WTC11 (cell line): Measurements from ENCODE around the gene ADIPOR2. TPM values are rescaled to one million over a fixed set of nuclear protein-coding genes. Genes with fewer than 3 reads are reported as not detected.
"Not testable (repeated sequence)": the region's sequence is repeated elsewhere in the genome, so short reads cannot be mapped to it uniquely, and the experiment has no call there.

ENCODE experiments used
- ATAC-seq: fragments of 200-7000 bp; cut with Tn5 transposase; 2 replicates; pipeline ENCODE4 v1.10.0; 2021; ENCODE audit warnings: mild to moderate bottlenecking, moderate library complexity
- CTCF ChIA-PET: fragments of 300-600 bp; sonication (Branson Sonifier 250); formaldehyde crosslinking; loops from one replicate; lab custom pipeline; 2021; ENCODE audit warnings: antibody characterized with exemption; lab: Charles Lee
- POLR2A ChIA-PET: fragments of 350-600 bp; sonication (Branson Sonifier 250); formaldehyde crosslinking; loops from one replicate; lab custom pipeline; 2021; ENCODE audit warnings: antibody characterized with exemption; lab: Charles Lee
- DNase-seq: peaks from one replicate; pipeline ENCODE4 v3.0.0; 2021; ENCODE audit warnings: low spot score
- H3K27ac Mint-ChIP-seq: 2 replicates; pipeline ENCODE4 v1.8.0; 2021; ENCODE audit warnings: mixed read lengths
- H3K27me3 Mint-ChIP-seq: 2 replicates; pipeline ENCODE4 v1.8.0; 2021; ENCODE audit warnings: low read depth, mild to moderate bottlenecking, moderate library complexity, mixed read lengths
- H3K36me3 Mint-ChIP-seq: 2 replicates; pipeline ENCODE4 v1.8.0; 2021; ENCODE audit warnings: mixed read lengths
- H3K4me1 Mint-ChIP-seq: 2 replicates; pipeline ENCODE4 v1.8.0; 2022; ENCODE audit warnings: mixed read lengths
- H3K4me3 Mint-ChIP-seq: 2 replicates; pipeline ENCODE4 v1.8.0; 2021; ENCODE audit warnings: mild to moderate bottlenecking, moderate library complexity, mixed read lengths
- H3K9me3 Mint-ChIP-seq: 2 replicates; pipeline ENCODE4 v1.8.0; 2021; ENCODE audit warnings: mixed read lengths
- CREB1 ChIP-seq: sonication (generic); formaldehyde crosslinking; IDR thresholded peaks from 2 replicates; pipeline ENCODE4 v1.8.0; 2023; ENCODE audit warnings: mild to moderate bottlenecking, missing genetic modification reagents
- FOXK1 ChIP-seq: sonication (generic); formaldehyde crosslinking; IDR thresholded peaks from 2 replicates; pipeline ENCODE4 v1.8.0; 2022; ENCODE audit warnings: mild to moderate bottlenecking, moderate library complexity, missing genetic modification reagents
- GABPB1 ChIP-seq: sonication (generic); formaldehyde crosslinking; IDR thresholded peaks from 2 replicates; pipeline ENCODE4 v1.8.1; 2023; ENCODE audit warnings: mild to moderate bottlenecking, missing genetic modification reagents
- NFATC4 ChIP-seq: fragments of 250-450 bp; sonication (Bioruptor Pico); IDR thresholded peaks from 2 replicates; pipeline ENCODE4 v1.9.0; 2021; ENCODE audit warnings: mild to moderate bottlenecking
- NFYB ChIP-seq: sonication (generic); formaldehyde crosslinking; conservative IDR thresholded peaks from 2 replicates; pipeline ENCODE4 v1.8.0; 2022; ENCODE audit warnings: low read depth, missing genetic modification reagents
- NR2C2 ChIP-seq: sonication (generic); formaldehyde crosslinking; IDR thresholded peaks from 2 replicates; pipeline ENCODE4 v1.8.0; 2022; ENCODE audit warnings: mild to moderate bottlenecking, missing genetic modification reagents
- NR3C1 ChIP-seq: sonication (generic); formaldehyde crosslinking; conservative IDR thresholded peaks from 2 replicates; pipeline ENCODE4 v1.8.1; 2023; ENCODE audit warnings: low read depth, mild to moderate bottlenecking, missing genetic modification reagents
- OVOL2 ChIP-seq: fragments of 250-450 bp; sonication (Bioruptor Pico); IDR thresholded peaks from 2 replicates; pipeline ENCODE4 v1.9.0; 2021; ENCODE audit warnings: mild to moderate bottlenecking, borderline replicate concordance
- TCF7 ChIP-seq: sonication (generic); formaldehyde crosslinking; IDR thresholded peaks from 2 replicates; pipeline ENCODE4 v1.8.0; 2022; ENCODE audit warnings: mild to moderate bottlenecking, low read depth, missing genetic modification reagents, moderate library complexity
- ZNF121 ChIP-seq: sonication (generic); formaldehyde crosslinking; IDR thresholded peaks from 2 replicates; pipeline ENCODE4 v1.8.0; 2023; ENCODE audit warnings: missing genetic modification reagents
- ZNF416 ChIP-seq: fragments of 250-450 bp; sonication (Bioruptor Pico); IDR thresholded peaks from 2 replicates; pipeline ENCODE4 v1.9.0; 2021; ENCODE audit warnings: mild to moderate bottlenecking, inconsistent platforms
- ZNF671 ChIP-seq: fragments of 250-450 bp; sonication (Bioruptor Pico); IDR thresholded peaks from 2 replicates; pipeline ENCODE4 v1.8.0; 2021; ENCODE audit warnings: mild to moderate bottlenecking
- total RNA-seq: library from RNA; stranded (reverse); gene quantifications from 3 replicates; pipeline ENCODE4 v1.2.3, GENCODE V29; 2021
- TF ChIP-seq, protein P1 (sequence below): sonication (generic); formaldehyde crosslinking; conservative IDR thresholded peaks from 2 replicates; pipeline ENCODE4 v1.8.1; 2022; ENCODE audit warnings: mild to moderate bottlenecking, missing genetic modification reagents
- TF ChIP-seq, protein P2 (sequence below): sonication (generic); formaldehyde crosslinking; IDR thresholded peaks from 2 replicates; pipeline ENCODE4 v1.8.0; 2022; ENCODE audit warnings: mild to moderate bottlenecking, missing genetic modification reagents
- TF ChIP-seq, protein P3 (sequence below): fragments of 250-450 bp; sonication (Bioruptor Pico); conservative IDR thresholded peaks from 2 replicates; pipeline ENCODE4 v1.9.0; 2021; ENCODE audit warnings: mild to moderate bottlenecking
- TF ChIP-seq, protein P4 (sequence below): sonication (generic); formaldehyde crosslinking; IDR thresholded peaks from 2 replicates; pipeline ENCODE4 v1.8.1; 2023; ENCODE audit warnings: mild to moderate bottlenecking, missing genetic modification reagents, moderate library complexity

The ADIPOR2 gene
- total RNA-seq, 1 experiment from 2014 or later, result 38.4 TPM

DNA sequence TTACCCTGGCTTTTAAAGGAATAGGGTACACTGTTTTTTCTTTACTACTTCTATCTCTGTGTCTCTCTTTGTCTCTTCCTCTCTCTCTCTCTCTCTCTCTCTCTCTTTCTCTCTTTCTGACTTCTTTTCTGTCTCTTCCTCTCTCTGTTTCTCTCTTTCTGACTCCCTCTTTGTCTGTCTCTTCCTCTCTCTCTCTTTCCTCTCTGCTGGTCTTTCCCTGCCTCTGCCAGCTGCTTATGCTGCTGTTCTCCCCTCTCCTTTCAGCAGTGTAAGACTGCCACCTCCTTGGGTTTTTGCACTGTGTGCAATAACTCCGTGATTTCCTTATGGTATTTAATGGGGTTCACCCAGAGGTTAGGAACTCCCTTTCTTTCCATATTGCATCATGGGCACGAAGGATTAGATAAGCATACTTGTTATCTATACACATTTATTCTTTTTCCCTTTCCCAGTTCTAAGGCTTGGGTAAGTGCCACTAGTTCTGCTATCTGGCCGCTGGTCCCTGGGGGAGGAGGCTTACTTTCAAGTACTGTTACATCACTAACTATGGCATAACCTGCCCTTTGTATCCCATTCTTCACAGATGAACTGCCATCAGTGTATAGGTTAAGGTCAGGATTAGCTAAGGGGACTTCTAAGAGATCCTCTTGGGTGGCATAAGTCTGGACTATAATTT lies 20.8 kb downstream of the ADIPOR2 start:
- CTCF ChIA-PET, result interaction anchor here (4.1 kb wide), 1 partner anchor 79 kb away, joined by 24 read pairs; no protein-coding TSS in a partner anchor
- peaks cover 36% of the 10 kb centered on the region for H3K9me3 Mint-ChIP-seq
- not testable (repeated sequence) for H3K27ac Mint-ChIP-seq

DNA sequence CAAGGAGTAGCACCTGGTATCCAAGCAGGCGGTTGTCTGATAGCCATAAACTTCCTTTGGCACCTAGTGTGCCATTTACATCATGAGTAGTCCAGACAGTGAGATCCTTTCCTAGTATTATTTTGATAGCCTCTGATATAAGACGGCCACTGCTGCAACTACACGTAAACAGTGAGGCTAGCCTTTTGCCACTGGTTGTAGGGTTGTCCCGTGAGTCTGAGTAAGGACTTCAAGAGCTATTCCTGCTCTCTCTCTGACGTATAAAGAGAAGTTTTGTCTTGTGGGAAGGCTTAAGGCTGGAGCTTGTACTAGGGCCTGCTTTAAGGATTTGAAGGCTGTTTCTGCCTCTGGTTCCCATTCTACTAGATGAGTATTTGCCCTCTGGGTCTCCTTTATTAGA lies 21.4 kb downstream of the ADIPOR2 start:
- DNase-seq, ATAC-seq, POLR2A ChIA-PET, H3K27ac Mint-ChIP-seq, H3K27me3 Mint-ChIP-seq, H3K4me3 Mint-ChIP-seq, H3K4me1 Mint-ChIP-seq: not testable (repeated sequence)
- CTCF ChIA-PET, result interaction anchor here (0.6 to 4.1 kb wide), 2 partner anchors 78 to 79 kb away, joined by 3 to 24 read pairs; no protein-coding TSS in a partner anchor
- peaks cover 36% of the 10 kb centered on the region for H3K9me3 Mint-ChIP-seq
- peaks cover 46% of the 10 kb centered on the region for H3K36me3 Mint-ChIP-seq

More for the DNA sequence above, 20.8 kb downstream of the ADIPOR2 start:
- POLR2A ChIA-PET, result not testable (repeated sequence)
- peak; percentile 58 for TF ChIP-seq GABPB1 (CRISPR knock-in tag)
- TF ChIP-seq, all 79 proteins: peak for 1; not testable (repeated sequence) for 78
- Mint-ChIP-seq H3K4me1 (peaks cover 10% of the 10 kb centered on the region), H3K36me3 (peaks cover 46% of the 10 kb centered on the region)
- not testable (repeated sequence) for H3K27me3 Mint-ChIP-seq, H3K4me3 Mint-ChIP-seq, DNase-seq, ATAC-seq

DNA sequence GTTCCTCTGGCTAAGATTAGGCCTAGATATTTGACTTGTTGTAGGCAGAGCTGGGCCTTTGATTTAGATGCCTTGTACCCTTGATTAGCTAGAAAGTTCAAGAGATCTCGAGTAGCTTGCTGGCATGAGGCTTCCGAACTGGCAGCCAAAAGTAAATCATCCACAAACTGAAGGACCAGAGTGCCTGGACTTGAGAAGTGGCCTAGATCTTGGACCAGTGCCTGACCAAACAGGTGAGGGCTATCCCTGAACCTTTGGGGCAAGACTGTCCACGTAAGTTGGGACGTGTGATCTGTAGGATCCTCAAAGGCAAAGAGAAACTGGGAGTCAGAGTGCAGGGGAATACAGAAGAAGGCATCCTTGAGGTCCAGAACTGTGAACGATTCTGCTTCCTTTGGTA lies 22.0 kb downstream of the ADIPOR2 start:
- H3K4me3 Mint-ChIP-seq, DNase-seq, ATAC-seq, H3K27me3 Mint-ChIP-seq, POLR2A ChIA-PET, H3K4me1 Mint-ChIP-seq, H3K27ac Mint-ChIP-seq: not testable (repeated sequence)
- H3K36me3 Mint-ChIP-seq, result peaks cover 46% of the 10 kb centered on the region
- CTCF ChIA-PET, result interaction anchor here (0.6 to 4.1 kb wide), 2 partner anchors 78 kb away, joined by 3 to 24 read pairs; no protein-coding TSS in a partner anchor
- peaks cover 36% of the 10 kb centered on the region for H3K9me3 Mint-ChIP-seq

DNA sequence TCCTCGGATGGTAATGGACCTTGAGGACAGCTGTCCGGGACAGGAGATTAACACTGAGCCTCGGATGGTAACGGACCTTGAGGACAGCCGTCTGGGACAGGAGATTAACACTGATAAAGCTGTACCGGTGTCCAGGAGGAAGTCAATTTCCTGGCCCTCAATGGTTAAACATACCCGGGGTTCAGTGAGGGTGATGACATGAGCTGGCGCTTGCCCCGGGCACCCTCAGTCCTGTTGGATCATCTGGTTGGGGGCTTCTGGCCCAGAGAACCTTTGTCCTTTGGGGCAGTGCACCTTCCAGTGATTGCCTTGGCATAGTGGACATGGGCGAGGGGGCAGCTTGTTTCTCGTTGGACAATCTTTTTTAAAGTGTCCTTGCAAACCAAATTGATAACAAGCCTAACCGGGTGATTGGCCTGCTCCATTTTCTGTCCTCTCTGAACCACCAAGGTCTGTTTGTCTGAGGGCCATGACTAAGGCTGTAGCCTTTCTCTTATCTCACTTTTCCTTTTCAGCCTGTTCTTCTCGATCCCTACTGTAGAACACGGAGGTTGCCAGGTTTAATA lies 23.0 kb downstream of the ADIPOR2 start:
- Mint-ChIP-seq H3K36me3 (peaks cover 44% of the 10 kb centered on the region), H3K27ac (peak overlapping the region; percentile 19; the same call in 1 of the 2 replicates), H3K9me3 (peaks cover 34% of the 10 kb centered on the region)
- H3K27me3 Mint-ChIP-seq, POLR2A ChIA-PET, DNase-seq, H3K4me1 Mint-ChIP-seq, CTCF ChIA-PET, ATAC-seq, H3K4me3 Mint-ChIP-seq: not testable (repeated sequence)

DNA sequence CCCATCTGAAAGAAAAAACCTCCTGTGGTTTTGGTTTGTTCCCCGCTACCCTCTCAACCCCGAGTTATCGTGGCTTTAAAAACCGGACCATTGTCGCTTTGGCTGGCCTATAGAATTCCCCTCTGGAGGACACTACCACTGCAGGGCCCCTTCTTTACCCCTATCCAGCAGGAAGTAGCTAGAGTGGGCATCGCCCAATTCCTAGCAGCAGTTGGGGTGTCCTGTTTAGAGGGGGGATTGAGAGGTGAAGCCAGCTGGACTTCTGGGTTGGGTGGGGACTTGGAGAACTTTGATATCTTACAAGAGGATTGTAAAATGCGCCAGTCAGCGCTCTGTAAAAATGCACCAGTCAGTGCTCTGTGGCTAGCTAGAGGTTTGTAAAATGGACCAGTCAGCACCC lies 24.6 kb downstream of the ADIPOR2 start:
- ATAC-seq, CTCF ChIA-PET, H3K4me3 Mint-ChIP-seq, POLR2A ChIA-PET, H3K27ac Mint-ChIP-seq, H3K4me1 Mint-ChIP-seq, DNase-seq, H3K27me3 Mint-ChIP-seq: not testable (repeated sequence)
- Mint-ChIP-seq H3K9me3 (peaks cover 31% of the 10 kb centered on the region), H3K36me3 (peaks cover 45% of the 10 kb centered on the region)

DNA sequence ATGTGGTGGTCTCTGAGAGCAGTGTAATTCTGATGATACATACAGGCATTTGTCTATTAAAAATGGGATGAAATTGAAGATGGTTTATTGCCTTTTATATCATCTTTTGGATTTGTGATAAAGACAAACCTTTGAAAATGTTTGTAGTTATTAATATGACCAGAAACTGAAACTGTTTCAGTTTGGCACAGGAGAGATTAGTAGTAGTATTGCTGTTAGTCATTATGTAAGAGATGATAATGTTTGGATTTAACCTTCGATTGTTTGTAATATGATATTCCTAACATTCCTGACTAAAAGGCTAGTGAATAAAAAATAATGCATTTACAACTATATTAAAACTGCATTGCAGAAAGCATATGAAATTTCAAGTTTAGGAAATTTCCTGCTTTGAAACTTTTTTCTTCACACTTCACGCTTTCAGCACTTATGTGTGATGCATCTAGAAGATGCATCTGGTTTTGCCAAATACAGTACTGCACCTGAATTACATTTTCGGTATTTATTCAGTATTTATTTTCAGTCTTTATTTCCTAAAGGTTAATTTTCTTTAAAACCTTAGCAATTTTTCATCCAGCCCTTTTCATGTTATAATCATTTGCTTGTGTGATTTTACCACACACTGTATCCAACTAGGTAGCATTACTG lies 25.5 kb downstream of the ADIPOR2 start:
- Mint-ChIP-seq H3K36me3 (peaks cover 47% of the 10 kb centered on the region), H3K4me1 (peaks cover 5% of the 10 kb centered on the region), H3K27ac (no peak overlapping the region), H3K4me3 (no peak overlapping the region), H3K9me3 (peaks cover 30% of the 10 kb centered on the region), H3K27me3 (no peaks in the 10 kb centered on the region; the same call in 1 of the 2 replicates)
- TF ChIP-seq NR3C1 (no peak), CREB1 (CRISPR knock-in tag) (no peak), GABPB1 (CRISPR knock-in tag) (no peak), NFYB (CRISPR knock-in tag) (no peak), TCF7 (no peak), FOXK1 (CRISPR knock-in tag) (no peak), NFATC4 (CRISPR knock-in tag) (no peak), OVOL2 (CRISPR knock-in tag) (no peak), ZNF416 (no peak), ZNF121 (CRISPR knock-in tag) (no peak), NR2C2 (no peak), ZNF671 (CRISPR knock-in tag) (no peak)
- TF ChIP-seq, protein P1, sequence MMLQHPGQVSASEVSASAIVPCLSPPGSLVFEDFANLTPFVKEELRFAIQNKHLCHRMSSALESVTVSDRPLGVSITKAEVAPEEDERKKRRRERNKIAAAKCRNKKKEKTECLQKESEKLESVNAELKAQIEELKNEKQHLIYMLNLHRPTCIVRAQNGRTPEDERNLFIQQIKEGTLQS, result no peak
- TF ChIP-seq, protein P2, sequence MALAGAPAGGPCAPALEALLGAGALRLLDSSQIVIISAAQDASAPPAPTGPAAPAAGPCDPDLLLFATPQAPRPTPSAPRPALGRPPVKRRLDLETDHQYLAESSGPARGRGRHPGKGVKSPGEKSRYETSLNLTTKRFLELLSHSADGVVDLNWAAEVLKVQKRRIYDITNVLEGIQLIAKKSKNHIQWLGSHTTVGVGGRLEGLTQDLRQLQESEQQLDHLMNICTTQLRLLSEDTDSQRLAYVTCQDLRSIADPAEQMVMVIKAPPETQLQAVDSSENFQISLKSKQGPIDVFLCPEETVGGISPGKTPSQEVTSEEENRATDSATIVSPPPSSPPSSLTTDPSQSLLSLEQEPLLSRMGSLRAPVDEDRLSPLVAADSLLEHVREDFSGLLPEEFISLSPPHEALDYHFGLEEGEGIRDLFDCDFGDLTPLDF (CRISPR knock-in tag), result no peak
- TF ChIP-seq, protein P3, sequence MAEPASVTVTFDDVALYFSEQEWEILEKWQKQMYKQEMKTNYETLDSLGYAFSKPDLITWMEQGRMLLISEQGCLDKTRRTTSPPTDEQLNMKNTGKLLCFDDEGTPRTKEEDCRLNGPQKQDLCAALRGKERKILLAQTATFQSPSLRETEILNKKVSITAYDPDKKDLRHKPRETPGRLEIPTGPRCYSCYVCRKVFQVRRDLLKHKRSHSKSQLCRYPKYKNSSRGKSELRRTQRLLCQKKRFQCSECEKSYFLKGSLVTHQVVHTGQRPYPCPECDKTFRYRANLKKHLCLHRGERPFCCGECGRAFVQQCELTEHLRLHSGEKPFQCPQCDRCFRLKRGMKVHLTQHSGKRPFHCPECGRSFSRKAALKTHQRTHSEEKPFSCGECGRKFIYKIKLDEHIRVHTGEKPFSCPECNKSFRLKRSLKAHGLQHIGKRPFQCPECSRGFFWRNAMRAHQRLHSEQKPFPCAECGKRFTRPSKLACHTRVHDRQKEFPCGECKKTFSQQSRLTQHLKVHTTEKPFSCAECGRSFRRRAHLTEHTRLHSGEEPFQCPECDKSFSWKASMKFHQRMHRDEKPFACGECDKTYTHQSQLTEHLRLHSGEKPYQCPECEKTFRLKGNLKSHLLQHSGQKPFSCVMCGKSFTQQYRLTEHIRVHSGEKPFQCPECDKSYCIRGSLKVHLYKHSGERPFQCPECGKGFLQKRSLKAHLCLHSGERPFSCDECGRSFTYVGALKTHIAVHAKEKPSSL, result no peak
- TF ChIP-seq, protein P4, sequence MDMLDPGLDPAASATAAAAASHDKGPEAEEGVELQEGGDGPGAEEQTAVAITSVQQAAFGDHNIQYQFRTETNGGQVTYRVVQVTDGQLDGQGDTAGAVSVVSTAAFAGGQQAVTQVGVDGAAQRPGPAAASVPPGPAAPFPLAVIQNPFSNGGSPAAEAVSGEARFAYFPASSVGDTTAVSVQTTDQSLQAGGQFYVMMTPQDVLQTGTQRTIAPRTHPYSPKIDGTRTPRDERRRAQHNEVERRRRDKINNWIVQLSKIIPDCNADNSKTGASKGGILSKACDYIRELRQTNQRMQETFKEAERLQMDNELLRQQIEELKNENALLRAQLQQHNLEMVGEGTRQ, result no peak
- CTCF ChIA-PET, result no interaction called here
- DNase-seq (no peak), ATAC-seq (no peak)
- POLR2A ChIA-PET, result no interaction called here
